ENCODE data around the gene ICA1.
"Not testable (repeated sequence)": the region's sequence is repeated elsewhere in the genome, so short reads cannot be mapped to it uniquely, and the experiment has no call there.

The ICA1 gene

GRCh38 chr7:8117195-8117594 is 144.8 kb downstream of the ICA1 start:
- Histone ChIP-seq H3K36me3 (ENCODE audit: insufficient read depth, low read length) (no peaks in the 10 kb centered on the region), H3K27me3 (ENCODE audit: control insufficient read depth, insufficient read depth, low read length) (peaks cover 8% of the 10 kb centered on the region), H3K9me3 (replicated peaks; ENCODE audit: low read length) (no peaks in the 10 kb centered on the region), H3K4me1 (ENCODE audit: control insufficient read depth, insufficient read depth, low read length) (no peaks in the 10 kb centered on the region), H3K4me3 (ENCODE audit: low read length) (no peak overlapping the region), H3K4me2 (ENCODE audit: low read length) (no peak overlapping the region), H3K9ac (ENCODE audit: low read depth, low read length) (no peak overlapping the region)

- no peak overlapping the region for H3K4me2 ChIP-seq (ENCODE audit: low read length)
- no peaks in the 10 kb centered on the region for H3K36me3 ChIP-seq (ENCODE audit: insufficient read depth, low read length)
- no peaks in the 10 kb centered on the region for H3K27me3 ChIP-seq (ENCODE audit: control insufficient read depth, insufficient read depth, low read length)
- no peak overlapping the region for H3K4me3 ChIP-seq (ENCODE audit: low read length)
- no peaks in the 10 kb centered on the region for H3K9me3 ChIP-seq (replicated peaks; ENCODE audit: low read length)
- H3K9ac ChIP-seq (ENCODE audit: low read depth, low read length): no peak overlapping the region
- no peaks in the 10 kb centered on the region for H3K4me1 ChIP-seq (ENCODE audit: control insufficient read depth, insufficient read depth, low read length)
Measured at GRCh38 chr7:8115547-8116402, 146.2 kb downstream of the ICA1 start.

GRCh38 chr7:8114175-8114574 is 147.8 kb downstream of the ICA1 start:
- Histone ChIP-seq H3K9ac (ENCODE audit: low read depth, low read length) (no peak overlapping the region), H3K36me3 (ENCODE audit: insufficient read depth, low read length) (no peaks in the 10 kb centered on the region), H3K9me3 (replicated peaks; ENCODE audit: low read length) (no peaks in the 10 kb centered on the region), H3K27me3 (ENCODE audit: control insufficient read depth, insufficient read depth, low read length) (no peaks in the 10 kb centered on the region), H3K4me3 (ENCODE audit: low read length) (no peak overlapping the region), H3K4me2 (ENCODE audit: low read length) (no peak overlapping the region), H3K4me1 (ENCODE audit: control insufficient read depth, insufficient read depth, low read length) (peaks cover 6% of the 10 kb centered on the region)

GRCh38 chr7:8113184-8113583 is 148.8 kb downstream of the ICA1 start:
- no peak overlapping the region for H3K4me3 ChIP-seq (ENCODE audit: low read length)
- no peaks in the 10 kb centered on the region for H3K27me3 ChIP-seq (ENCODE audit: control insufficient read depth, insufficient read depth, low read length)
- no peak overlapping the region for H3K9ac ChIP-seq (ENCODE audit: low read depth, low read length)
- H3K4me1 ChIP-seq (ENCODE audit: control insufficient read depth, insufficient read depth, low read length): peaks cover 9% of the 10 kb centered on the region
- no peak overlapping the region for H3K4me2 ChIP-seq (ENCODE audit: low read length)
- H3K9me3 ChIP-seq (replicated peaks; ENCODE audit: low read length): no peaks in the 10 kb centered on the region
- no peaks in the 10 kb centered on the region for H3K36me3 ChIP-seq (ENCODE audit: insufficient read depth, low read length)

- Histone ChIP-seq H3K36me3 (ENCODE audit: insufficient read depth, low read length) (no peaks in the 10 kb centered on the region), H3K9me3 (replicated peaks; ENCODE audit: low read length) (no peaks in the 10 kb centered on the region), H3K4me3 (ENCODE audit: low read length) (no peak overlapping the region), H3K4me1 (ENCODE audit: control insufficient read depth, insufficient read depth, low read length) (peaks cover 9% of the 10 kb centered on the region), H3K4me2 (ENCODE audit: low read length) (no peak overlapping the region), H3K9ac (ENCODE audit: low read depth, low read length) (no peak overlapping the region), H3K27me3 (ENCODE audit: control insufficient read depth, insufficient read depth, low read length) (no peaks in the 10 kb centered on the region)
Measured at GRCh38 chr7:8112685-8113084, 149.3 kb downstream of the ICA1 start.

- Histone ChIP-seq H3K9ac (ENCODE audit: low read depth, low read length) (no peak overlapping the region), H3K4me2 (ENCODE audit: low read length) (no peak overlapping the region), H3K27me3 (ENCODE audit: control insufficient read depth, insufficient read depth, low read length) (no peaks in the 10 kb centered on the region), H3K36me3 (ENCODE audit: insufficient read depth, low read length) (no peaks in the 10 kb centered on the region), H3K4me3 (ENCODE audit: low read length) (no peak overlapping the region), H3K4me1 (ENCODE audit: control insufficient read depth, insufficient read depth, low read length) (peaks cover 9% of the 10 kb centered on the region), H3K9me3 (replicated peaks; ENCODE audit: low read length) (no peaks in the 10 kb centered on the region)
Measured at GRCh38 chr7:8111282-8111960, 150.5 kb downstream of the ICA1 start.

GRCh38 chr7:8109196-8110022 is 152.6 kb downstream of the ICA1 start:
- no peak overlapping the region for H3K4me2 ChIP-seq (ENCODE audit: low read length)
- H3K9ac ChIP-seq (ENCODE audit: low read depth, low read length): no peak overlapping the region
- no peaks in the 10 kb centered on the region for H3K9me3 ChIP-seq (replicated peaks; ENCODE audit: low read length)
- H3K36me3 ChIP-seq (ENCODE audit: insufficient read depth, low read length): no peaks in the 10 kb centered on the region
- H3K4me3 ChIP-seq (ENCODE audit: low read length): no peak overlapping the region
- H3K27me3 ChIP-seq (ENCODE audit: control insufficient read depth, insufficient read depth, low read length): no peaks in the 10 kb centered on the region
- H3K4me1 ChIP-seq (ENCODE audit: control insufficient read depth, insufficient read depth, low read length): peaks cover 9% of the 10 kb centered on the region

GRCh38 chr7:8105449-8106095 is 156.4 kb downstream of the ICA1 start:
- Histone ChIP-seq H3K27me3 (ENCODE audit: control insufficient read depth, insufficient read depth, low read length) (no peaks in the 10 kb centered on the region), H3K4me1 (ENCODE audit: control insufficient read depth, insufficient read depth, low read length) (peaks cover 9% of the 10 kb centered on the region), H3K9me3 (replicated peaks; ENCODE audit: low read length) (no peaks in the 10 kb centered on the region), H3K9ac (ENCODE audit: low read depth, low read length) (no peak overlapping the region), H3K36me3 (ENCODE audit: insufficient read depth, low read length) (no peaks in the 10 kb centered on the region), H3K4me2 (ENCODE audit: low read length) (no peak overlapping the region), H3K4me3 (ENCODE audit: low read length) (no peak overlapping the region)

- Histone ChIP-seq H3K4me3 (ENCODE audit: low read length) (no peak overlapping the region), H3K9ac (ENCODE audit: low read depth, low read length) (no peak overlapping the region), H3K9me3 (replicated peaks; ENCODE audit: low read length) (no peaks in the 10 kb centered on the region), H3K27me3 (ENCODE audit: control insufficient read depth, insufficient read depth, low read length) (no peaks in the 10 kb centered on the region), H3K4me2 (ENCODE audit: low read length) (no peak overlapping the region), H3K4me1 (ENCODE audit: control insufficient read depth, insufficient read depth, low read length) (no peaks in the 10 kb centered on the region), H3K36me3 (ENCODE audit: insufficient read depth, low read length) (no peaks in the 10 kb centered on the region)
Measured at GRCh38 chr7:8103282-8103681, 158.7 kb downstream of the ICA1 start.

GRCh38 chr7:8101292-8101691 is 160.7 kb downstream of the ICA1 start:
- not testable (repeated sequence) for H3K4me2 ChIP-seq (ENCODE audit: low read length); H3K4me3 ChIP-seq (ENCODE audit: low read length); H3K4me1 ChIP-seq (ENCODE audit: control insufficient read depth, insufficient read depth, low read length); H3K9ac ChIP-seq (ENCODE audit: low read depth, low read length); H3K9me3 ChIP-seq (replicated peaks; ENCODE audit: low read length); H3K36me3 ChIP-seq (ENCODE audit: insufficient read depth, low read length); H3K27me3 ChIP-seq (ENCODE audit: control insufficient read depth, insufficient read depth, low read length)
